NCI-H774 (cell line): Measurements from ENCODE around the gene SPIRE1.
"Not testable (repeated sequence)": the region's sequence is repeated elsewhere in the genome, so short reads cannot be mapped to it uniquely, and the experiment has no call there.

Source experiments
- DNase-seq: peaks from one replicate; lab custom pipeline; 2025; lab: John Stamatoyannopoulos, UW

Gene SPIRE1

GRCh38 chr18:12485479-12486105 lies 172.3 kb downstream of the SPIRE1 start:
- DNase-seq: no peak

GRCh38 chr18:12481915-12482314 lies 176.0 kb downstream of the SPIRE1 start:
- not testable (repeated sequence) for DNase-seq

GRCh38 chr18:12479982-12480381 lies 177.9 kb downstream of the SPIRE1 start:
- DNase-seq: no peak

GRCh38 chr18:12479536-12479935 lies 178.4 kb downstream of the SPIRE1 start:
- DNase-seq: no peak

- DNase-seq: no peak
Observed at GRCh38 chr18:12478269-12479047, 179.4 kb downstream of the SPIRE1 start.

- no peak for DNase-seq
Observed at GRCh38 chr18:12477606-12478005, 180.3 kb downstream of the SPIRE1 start.

- DNase-seq: no peak
Observed at GRCh38 chr18:12476955-12477354, 181.0 kb downstream of the SPIRE1 start.

GRCh38 chr18:12474876-12475275 lies 183.0 kb downstream of the SPIRE1 start:
- DNase-seq: no peak

- DNase-seq: no peak
Observed at GRCh38 chr18:12474146-12474545, 183.8 kb downstream of the SPIRE1 start.

GRCh38 chr18:12470382-12471075 lies 187.4 kb downstream of the SPIRE1 start:
- DNase-seq: no peak

- DNase-seq: no peak
Observed at GRCh38 chr18:12468445-12468844, 189.5 kb downstream of the SPIRE1 start.

- no peak for DNase-seq
Observed at GRCh38 chr18:12464731-12465130, 193.2 kb downstream of the SPIRE1 start.

- DNase-seq: no peak
Observed at GRCh38 chr18:12463191-12463590, 194.7 kb downstream of the SPIRE1 start.

GRCh38 chr18:12462242-12462641 lies 195.7 kb downstream of the SPIRE1 start:
- DNase-seq: no peak

GRCh38 chr18:12461326-12461725 lies 196.6 kb downstream of the SPIRE1 start:
- DNase-seq: no peak

- no peak for DNase-seq
Observed at GRCh38 chr18:12460874-12461273, 197.0 kb downstream of the SPIRE1 start.

GRCh38 chr18:12458771-12459170 lies 199.1 kb downstream of the SPIRE1 start:
- DNase-seq: no peak

GRCh38 chr18:12456441-12456840 lies 201.5 kb downstream of the SPIRE1 start:
- DNase-seq: no peak

- DNase-seq: no peak
Observed at GRCh38 chr18:12455496-12455895, 202.4 kb downstream of the SPIRE1 start.

- DNase-seq: no peak
Observed at GRCh38 chr18:12452784-12453183, 205.1 kb downstream of the SPIRE1 start.

- no peak for DNase-seq
Observed at GRCh38 chr18:12451428-12451827, 206.5 kb downstream of the SPIRE1 start.

GRCh38 chr18:12449051-12449785 lies 208.7 kb downstream of the SPIRE1 start:
- DNase-seq: no peak
